GM12878 (cell line): Measurements from ENCODE around the gene EEIG2. TPM values are rescaled to one million over a fixed set of nuclear protein-coding genes. Genes with fewer than 3 reads are reported as not detected.

Source experiments
- BMI1 ChIP-seq: fragments of 450-650 bp; IDR thresholded peaks from 2 replicates; pipeline ENCODE4 v1.6.1; 2016; ENCODE audit warnings: mild to moderate bottlenecking, moderate library complexity, borderline replicate concordance
- FOS ChIP-seq: IDR thresholded peaks from 3 replicates; pipeline ENCODE4 v1.6.1; 2011; ENCODE audit warnings: borderline replicate concordance; ENCODE audit not compliant: insufficient read length; ENCODE audit errors: extremely low read depth
- HDAC2 ChIP-seq: fragments of 200-600 bp; sonication (generic); IDR thresholded peaks from 2 replicates; pipeline ENCODE4 v1.6.1; 2017
- MTA3 ChIP-seq: IDR thresholded peaks from 2 replicates; pipeline ENCODE4 v1.6.1; 2012; ENCODE audit warnings: low read length, inconsistent platforms, borderline replicate concordance
- MYC ChIP-seq: IDR thresholded peaks from 2 replicates; pipeline ENCODE4 v1.6.1; 2011; ENCODE audit warnings: mild to moderate bottlenecking, low read length, moderate library complexity, inconsistent platforms; ENCODE audit not compliant: insufficient read depth, insufficient replicate concordance, insufficient read length, severe bottlenecking
- NBN ChIP-seq: fragments of 450-650 bp; IDR thresholded peaks from 2 replicates; pipeline ENCODE4 v1.6.1; 2016
- NFXL1 ChIP-seq: fragments of 450-650 bp; IDR thresholded peaks from 2 replicates; pipeline ENCODE4 v1.6.1; 2017; ENCODE audit warnings: antibody characterized with exemption, mild to moderate bottlenecking, borderline replicate concordance
- RFX5 ChIP-seq: IDR thresholded peaks from 2 replicates; pipeline ENCODE4 v1.6.1; 2011; ENCODE audit warnings: low read depth, low read length, improper control_type of control experiment
- polyA plus RNA-seq, 11 experiments: library from polyadenylated mRNA; depleted of rRNA in 4 of 11; unstranded in 6 of 11; stranded (reverse) in 5 of 11; fragments of >200 nt; fragmentation: Nextera tagmentation in 4 of 11; fragmentation: Illumina TruSeq in 1 of 11; extraction: Ambion mirVana in 4 of 11; extraction: Trizol in 1 of 11; gene quantifications; 1 replicate in 1 of 11; 2 replicates in 10 of 11; pipeline versions ENCODE4 v1.2.1 to v1.2.3, GENCODE V29; 2011 to 2016; ENCODE audit warnings: inconsistent platforms in 2 of 11, missing spikeins in 2 of 11, low read depth in 1 of 11
- total RNA-seq, 4 experiments: library from RNA; depleted of rRNA in 3 of 4; stranded (reverse); fragments of >200 nt in 3 of 4; fragmentation: Illumina TruSeq in 1 of 4; extraction: Trizol in 1 of 4; gene quantifications; 2 replicates each; pipeline versions ENCODE4 v1.2.1 to v1.2.3, GENCODE V29; 2013 to 2021
- TF ChIP-seq, protein P1 (sequence below): fragments of 450-650 bp; IDR thresholded peaks from 2 replicates; pipeline ENCODE4 v1.6.1; 2017; ENCODE audit warnings: mild to moderate bottlenecking, moderate library complexity
- TF ChIP-seq, protein P2 (sequence below): IDR thresholded peaks from 2 replicates; pipeline ENCODE4 v1.6.1; 2012; ENCODE audit warnings: mild to moderate bottlenecking, low read depth, low read length
- TF ChIP-seq, protein P3 (sequence below): IDR thresholded peaks from 2 replicates; pipeline ENCODE4 v1.6.1; 2012; ENCODE audit warnings: improper control_type of control experiment, low read depth, low read length; ENCODE audit not compliant: insufficient replicate concordance
- TF ChIP-seq, protein P4 (sequence below): fragments of 450-650 bp; IDR thresholded peaks from 2 replicates; pipeline ENCODE4 v1.6.1; 2016; ENCODE audit warnings: mild to moderate bottlenecking, moderate library complexity, borderline replicate concordance

Gene EEIG2
- total and polyA plus RNA-seq, 10 of the 15 experiments (the other 5 are each of a cell fraction or from before 2014, with no cell fraction given) = 1.4 to 17.2 (median 9.8) TPM

DNA sequence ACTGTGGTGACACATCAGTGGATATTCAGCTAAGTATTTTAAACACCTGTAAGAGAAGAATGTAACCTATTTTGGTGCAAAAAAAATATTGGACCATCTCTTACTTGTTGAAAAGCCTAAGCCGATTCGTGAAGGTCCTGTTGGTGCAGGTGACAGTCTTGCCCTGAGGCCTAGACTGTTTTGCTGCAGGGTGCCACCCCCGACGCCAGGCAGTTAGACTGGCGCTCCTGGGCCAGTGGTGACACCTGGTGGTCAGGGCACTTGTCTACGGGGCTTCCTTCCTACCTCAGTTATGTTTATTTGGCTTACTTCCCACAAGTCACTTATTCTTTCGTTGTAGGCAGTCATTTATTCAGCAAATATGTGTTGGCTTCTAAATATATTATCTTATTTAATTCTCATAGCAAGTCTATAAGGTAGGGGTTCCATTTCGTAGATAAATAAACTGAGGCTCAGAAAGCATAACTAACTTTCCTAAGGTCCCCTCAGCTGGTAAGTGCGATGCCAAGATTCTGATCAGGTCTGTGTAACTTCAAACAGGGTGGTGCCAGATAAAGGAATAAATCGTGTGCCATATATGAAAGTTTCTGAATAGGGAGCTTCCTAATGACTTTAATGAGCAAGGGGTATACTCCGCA, 1.9 kb downstream of the EEIG2 start (continued):
- TF ChIP-seq BMI1 = no peak
- TF ChIP-seq MTA3 = no peak
- no peak for TF ChIP-seq HDAC2
- no peak for TF ChIP-seq NFXL1
- TF ChIP-seq, protein P1, sequence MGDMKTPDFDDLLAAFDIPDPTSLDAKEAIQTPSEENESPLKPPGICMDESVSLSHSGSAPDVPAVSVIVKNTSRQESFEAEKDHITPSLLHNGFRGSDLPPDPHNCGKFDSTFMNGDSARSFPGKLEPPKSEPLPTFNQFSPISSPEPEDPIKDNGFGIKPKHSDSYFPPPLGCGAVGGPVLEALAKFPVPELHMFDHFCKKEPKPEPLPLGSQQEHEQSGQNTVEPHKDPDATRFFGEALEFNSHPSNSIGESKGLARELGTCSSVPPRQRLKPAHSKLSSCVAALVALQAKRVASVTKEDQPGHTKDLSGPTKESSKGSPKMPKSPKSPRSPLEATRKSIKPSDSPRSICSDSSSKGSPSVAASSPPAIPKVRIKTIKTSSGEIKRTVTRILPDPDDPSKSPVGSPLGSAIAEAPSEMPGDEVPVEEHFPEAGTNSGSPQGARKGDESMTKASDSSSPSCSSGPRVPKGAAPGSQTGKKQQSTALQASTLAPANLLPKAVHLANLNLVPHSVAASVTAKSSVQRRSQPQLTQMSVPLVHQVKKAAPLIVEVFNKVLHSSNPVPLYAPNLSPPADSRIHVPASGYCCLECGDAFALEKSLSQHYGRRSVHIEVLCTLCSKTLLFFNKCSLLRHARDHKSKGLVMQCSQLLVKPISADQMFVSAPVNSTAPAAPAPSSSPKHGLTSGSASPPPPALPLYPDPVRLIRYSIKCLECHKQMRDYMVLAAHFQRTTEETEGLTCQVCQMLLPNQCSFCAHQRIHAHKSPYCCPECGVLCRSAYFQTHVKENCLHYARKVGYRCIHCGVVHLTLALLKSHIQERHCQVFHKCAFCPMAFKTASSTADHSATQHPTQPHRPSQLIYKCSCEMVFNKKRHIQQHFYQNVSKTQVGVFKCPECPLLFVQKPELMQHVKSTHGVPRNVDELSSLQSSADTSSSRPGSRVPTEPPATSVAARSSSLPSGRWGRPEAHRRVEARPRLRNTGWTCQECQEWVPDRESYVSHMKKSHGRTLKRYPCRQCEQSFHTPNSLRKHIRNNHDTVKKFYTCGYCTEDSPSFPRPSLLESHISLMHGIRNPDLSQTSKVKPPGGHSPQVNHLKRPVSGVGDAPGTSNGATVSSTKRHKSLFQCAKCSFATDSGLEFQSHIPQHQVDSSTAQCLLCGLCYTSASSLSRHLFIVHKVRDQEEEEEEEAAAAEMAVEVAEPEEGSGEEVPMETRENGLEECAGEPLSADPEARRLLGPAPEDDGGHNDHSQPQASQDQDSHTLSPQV = no peak
- TF ChIP-seq, protein P2, sequence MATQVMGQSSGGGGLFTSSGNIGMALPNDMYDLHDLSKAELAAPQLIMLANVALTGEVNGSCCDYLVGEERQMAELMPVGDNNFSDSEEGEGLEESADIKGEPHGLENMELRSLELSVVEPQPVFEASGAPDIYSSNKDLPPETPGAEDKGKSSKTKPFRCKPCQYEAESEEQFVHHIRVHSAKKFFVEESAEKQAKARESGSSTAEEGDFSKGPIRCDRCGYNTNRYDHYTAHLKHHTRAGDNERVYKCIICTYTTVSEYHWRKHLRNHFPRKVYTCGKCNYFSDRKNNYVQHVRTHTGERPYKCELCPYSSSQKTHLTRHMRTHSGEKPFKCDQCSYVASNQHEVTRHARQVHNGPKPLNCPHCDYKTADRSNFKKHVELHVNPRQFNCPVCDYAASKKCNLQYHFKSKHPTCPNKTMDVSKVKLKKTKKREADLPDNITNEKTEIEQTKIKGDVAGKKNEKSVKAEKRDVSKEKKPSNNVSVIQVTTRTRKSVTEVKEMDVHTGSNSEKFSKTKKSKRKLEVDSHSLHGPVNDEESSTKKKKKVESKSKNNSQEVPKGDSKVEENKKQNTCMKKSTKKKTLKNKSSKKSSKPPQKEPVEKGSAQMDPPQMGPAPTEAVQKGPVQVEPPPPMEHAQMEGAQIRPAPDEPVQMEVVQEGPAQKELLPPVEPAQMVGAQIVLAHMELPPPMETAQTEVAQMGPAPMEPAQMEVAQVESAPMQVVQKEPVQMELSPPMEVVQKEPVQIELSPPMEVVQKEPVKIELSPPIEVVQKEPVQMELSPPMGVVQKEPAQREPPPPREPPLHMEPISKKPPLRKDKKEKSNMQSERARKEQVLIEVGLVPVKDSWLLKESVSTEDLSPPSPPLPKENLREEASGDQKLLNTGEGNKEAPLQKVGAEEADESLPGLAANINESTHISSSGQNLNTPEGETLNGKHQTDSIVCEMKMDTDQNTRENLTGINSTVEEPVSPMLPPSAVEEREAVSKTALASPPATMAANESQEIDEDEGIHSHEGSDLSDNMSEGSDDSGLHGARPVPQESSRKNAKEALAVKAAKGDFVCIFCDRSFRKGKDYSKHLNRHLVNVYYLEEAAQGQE = no peak
- no peak for TF ChIP-seq FOS
- TF ChIP-seq RFX5 = no peak
- TF ChIP-seq, protein P3, sequence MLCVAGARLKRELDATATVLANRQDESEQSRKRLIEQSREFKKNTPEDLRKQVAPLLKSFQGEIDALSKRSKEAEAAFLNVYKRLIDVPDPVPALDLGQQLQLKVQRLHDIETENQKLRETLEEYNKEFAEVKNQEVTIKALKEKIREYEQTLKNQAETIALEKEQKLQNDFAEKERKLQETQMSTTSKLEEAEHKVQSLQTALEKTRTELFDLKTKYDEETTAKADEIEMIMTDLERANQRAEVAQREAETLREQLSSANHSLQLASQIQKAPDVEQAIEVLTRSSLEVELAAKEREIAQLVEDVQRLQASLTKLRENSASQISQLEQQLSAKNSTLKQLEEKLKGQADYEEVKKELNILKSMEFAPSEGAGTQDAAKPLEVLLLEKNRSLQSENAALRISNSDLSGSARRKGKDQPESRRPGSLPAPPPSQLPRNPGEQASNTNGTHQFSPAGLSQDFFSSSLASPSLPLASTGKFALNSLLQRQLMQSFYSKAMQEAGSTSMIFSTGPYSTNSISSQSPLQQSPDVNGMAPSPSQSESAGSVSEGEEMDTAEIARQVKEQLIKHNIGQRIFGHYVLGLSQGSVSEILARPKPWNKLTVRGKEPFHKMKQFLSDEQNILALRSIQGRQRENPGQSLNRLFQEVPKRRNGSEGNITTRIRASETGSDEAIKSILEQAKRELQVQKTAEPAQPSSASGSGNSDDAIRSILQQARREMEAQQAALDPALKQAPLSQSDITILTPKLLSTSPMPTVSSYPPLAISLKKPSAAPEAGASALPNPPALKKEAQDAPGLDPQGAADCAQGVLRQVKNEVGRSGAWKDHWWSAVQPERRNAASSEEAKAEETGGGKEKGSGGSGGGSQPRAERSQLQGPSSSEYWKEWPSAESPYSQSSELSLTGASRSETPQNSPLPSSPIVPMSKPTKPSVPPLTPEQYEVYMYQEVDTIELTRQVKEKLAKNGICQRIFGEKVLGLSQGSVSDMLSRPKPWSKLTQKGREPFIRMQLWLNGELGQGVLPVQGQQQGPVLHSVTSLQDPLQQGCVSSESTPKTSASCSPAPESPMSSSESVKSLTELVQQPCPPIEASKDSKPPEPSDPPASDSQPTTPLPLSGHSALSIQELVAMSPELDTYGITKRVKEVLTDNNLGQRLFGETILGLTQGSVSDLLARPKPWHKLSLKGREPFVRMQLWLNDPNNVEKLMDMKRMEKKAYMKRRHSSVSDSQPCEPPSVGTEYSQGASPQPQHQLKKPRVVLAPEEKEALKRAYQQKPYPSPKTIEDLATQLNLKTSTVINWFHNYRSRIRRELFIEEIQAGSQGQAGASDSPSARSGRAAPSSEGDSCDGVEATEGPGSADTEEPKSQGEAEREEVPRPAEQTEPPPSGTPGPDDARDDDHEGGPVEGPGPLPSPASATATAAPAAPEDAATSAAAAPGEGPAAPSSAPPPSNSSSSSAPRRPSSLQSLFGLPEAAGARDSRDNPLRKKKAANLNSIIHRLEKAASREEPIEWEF = no peak
- TF ChIP-seq, protein P4, sequence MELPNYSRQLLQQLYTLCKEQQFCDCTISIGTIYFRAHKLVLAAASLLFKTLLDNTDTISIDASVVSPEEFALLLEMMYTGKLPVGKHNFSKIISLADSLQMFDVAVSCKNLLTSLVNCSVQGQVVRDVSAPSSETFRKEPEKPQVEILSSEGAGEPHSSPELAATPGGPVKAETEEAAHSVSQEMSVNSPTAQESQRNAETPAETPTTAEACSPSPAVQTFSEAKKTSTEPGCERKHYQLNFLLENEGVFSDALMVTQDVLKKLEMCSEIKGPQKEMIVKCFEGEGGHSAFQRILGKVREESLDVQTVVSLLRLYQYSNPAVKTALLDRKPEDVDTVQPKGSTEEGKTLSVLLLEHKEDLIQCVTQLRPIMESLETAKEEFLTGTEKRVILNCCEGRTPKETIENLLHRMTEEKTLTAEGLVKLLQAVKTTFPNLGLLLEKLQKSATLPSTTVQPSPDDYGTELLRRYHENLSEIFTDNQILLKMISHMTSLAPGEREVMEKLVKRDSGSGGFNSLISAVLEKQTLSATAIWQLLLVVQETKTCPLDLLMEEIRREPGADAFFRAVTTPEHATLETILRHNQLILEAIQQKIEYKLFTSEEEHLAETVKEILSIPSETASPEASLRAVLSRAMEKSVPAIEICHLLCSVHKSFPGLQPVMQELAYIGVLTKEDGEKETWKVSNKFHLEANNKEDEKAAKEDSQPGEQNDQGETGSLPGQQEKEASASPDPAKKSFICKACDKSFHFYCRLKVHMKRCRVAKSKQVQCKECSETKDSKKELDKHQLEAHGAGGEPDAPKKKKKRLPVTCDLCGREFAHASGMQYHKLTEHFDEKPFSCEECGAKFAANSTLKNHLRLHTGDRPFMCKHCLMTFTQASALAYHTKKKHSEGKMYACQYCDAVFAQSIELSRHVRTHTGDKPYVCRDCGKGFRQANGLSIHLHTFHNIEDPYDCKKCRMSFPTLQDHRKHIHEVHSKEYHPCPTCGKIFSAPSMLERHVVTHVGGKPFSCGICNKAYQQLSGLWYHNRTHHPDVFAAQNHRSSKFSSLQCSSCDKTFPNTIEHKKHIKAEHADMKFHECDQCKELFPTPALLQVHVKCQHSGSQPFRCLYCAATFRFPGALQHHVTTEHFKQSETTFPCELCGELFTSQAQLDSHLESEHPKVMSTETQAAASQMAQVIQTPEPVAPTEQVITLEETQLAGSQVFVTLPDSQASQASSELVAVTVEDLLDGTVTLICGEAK = no peak
- TF ChIP-seq MYC = no peak
- TF ChIP-seq NBN = 0 out of 2 replicates have a peak, but pooled peaks have one; percentile 42
